Measurements from ENCODE around the gene SLC26A11.
"Not testable (repeated sequence)": the region's sequence is repeated elsewhere in the genome, so short reads cannot be mapped to it uniquely, and the experiment has no call there.

SLC26A11 gene

DNA sequence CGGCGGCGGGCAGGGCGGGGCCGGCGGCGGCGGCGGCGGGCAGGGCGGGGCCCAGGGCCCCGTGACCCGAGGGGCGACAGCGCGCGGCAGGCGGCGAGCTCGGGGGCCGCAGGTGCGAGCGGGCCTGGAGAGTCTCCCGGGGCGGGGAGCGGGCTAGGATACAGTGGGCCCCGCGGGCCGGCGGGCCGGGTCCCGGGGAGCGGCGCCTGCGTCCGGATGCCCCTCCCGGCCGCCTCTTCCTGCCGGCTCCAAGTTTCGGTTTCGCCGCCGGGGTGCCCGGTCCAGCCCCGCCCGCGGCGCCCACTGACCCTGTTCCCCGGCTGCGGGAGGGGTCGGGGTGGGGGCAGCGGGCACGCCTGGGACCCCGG is 40.5 kb downstream of the SLC26A11 start, which contains the start of gene RNF213:
Gene RNF213 (plus strand): TSS at position 62 of the 368 bp plus-strand sequence. CDS start 2,830 bp downstream, outside the sequence.
- DNase-seq (ENCODE audit: low read depth in 2 of 2), result no peak

DNA sequence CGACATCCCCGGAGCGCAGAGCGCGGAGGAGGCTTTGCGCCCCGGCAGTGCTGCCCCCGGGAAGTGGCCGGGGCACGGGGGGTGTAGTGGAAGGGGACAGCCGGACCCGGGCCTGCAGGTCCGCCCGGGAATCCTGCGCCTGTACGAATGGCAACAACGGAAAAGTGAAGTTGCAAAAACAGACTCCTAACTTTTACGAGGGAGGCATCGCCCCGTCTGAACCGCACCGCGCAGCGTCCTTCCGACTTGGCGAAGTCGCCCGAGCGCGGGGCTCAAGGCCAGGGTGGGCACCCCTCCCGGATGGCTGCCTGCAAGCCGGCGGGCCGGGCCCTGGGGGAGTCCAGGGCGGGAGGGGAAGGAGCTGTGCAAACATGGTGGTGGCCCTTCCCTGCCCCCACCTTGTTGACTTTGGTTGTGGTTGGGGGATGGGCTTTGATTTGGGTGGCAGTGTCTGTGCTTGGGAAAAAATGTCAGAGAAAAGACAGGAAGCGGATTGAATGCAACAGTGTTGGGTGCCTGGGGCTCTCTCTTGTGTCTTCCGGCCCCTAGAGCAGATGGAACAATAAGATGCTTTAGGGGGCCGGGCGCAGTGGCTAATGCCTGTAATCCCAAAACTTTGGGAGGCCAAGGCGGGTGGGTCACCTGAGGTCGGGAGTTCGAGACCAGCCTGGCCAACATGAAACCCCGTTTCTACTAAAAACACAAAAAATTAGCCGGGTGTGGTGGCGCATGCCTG is 41.1 kb downstream of the SLC26A11 start:
- DNase-seq (ENCODE audit: low read depth in 2 of 2), result peak in 1 of 2 experiments; percentile 23

DNA sequence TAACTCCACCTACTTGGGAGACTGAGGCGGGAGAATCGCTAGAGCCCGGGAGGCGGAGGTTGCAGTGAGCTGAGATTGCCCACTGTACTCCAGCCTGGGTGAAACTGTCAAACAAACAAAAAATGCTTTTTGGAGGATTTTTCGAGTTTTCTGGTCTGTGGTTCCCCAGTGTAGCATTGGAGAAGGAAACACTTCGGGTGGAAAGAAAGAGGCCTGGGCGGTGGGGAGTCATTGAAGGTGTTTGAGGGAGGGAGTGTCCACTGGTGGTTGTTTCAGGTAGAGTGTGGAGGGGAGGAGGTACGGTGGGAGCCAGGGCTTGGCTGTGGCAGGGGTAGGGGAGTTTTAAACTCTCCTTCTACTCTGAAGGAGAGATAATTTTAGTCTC is 41.7 kb downstream of the SLC26A11 start:
- DNase-seq (ENCODE audit: low read depth in 2 of 2), result no peak

DNA sequence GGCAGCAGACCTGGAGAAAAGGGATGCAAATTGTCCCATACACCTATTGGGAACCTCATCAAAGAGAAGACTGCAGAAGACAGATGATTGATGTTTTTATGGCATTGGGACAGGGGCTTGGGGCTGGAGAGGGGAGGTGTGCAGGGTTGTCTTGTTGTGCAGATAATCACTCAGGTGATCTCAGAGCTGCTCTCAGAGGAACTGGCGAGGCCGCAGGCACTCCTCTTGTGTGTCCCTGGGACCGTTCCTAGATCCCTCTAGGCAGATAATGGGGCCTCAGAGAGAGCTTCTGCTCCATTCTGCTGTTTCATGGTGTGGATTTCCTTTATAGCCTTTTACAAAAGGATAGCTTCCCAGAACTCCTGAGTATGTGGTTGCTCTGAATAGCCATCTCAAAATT is 42.1 kb downstream of the SLC26A11 start:
- no peak for DNase-seq (ENCODE audit: low read depth in 2 of 2)

DNA sequence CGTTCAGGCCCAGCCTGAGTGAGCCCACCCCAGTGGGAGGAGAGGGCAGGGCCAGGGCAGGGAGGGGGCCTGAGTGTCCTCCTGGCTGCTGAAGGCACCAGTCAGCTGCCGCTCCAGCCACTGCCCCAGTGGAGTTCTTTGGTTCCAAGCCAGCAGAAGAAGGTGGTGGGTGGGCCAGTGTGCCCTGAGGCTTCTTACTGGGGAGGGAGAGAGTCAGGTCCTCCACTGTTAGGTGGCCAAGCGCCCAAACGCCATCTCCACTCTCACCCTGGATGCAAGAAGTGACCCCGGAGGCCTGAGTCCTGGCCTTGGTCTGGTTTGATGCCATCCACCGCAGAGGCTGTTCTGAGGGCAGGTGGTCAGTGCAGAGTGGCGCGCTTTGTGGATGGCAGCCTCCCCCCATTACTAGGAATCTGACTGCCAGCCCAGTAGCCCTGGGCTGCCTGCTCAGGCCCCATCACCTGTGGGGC is 42.6 kb downstream of the SLC26A11 start:
- DNase-seq (ENCODE audit: low read depth in 2 of 2), result no peak

DNA sequence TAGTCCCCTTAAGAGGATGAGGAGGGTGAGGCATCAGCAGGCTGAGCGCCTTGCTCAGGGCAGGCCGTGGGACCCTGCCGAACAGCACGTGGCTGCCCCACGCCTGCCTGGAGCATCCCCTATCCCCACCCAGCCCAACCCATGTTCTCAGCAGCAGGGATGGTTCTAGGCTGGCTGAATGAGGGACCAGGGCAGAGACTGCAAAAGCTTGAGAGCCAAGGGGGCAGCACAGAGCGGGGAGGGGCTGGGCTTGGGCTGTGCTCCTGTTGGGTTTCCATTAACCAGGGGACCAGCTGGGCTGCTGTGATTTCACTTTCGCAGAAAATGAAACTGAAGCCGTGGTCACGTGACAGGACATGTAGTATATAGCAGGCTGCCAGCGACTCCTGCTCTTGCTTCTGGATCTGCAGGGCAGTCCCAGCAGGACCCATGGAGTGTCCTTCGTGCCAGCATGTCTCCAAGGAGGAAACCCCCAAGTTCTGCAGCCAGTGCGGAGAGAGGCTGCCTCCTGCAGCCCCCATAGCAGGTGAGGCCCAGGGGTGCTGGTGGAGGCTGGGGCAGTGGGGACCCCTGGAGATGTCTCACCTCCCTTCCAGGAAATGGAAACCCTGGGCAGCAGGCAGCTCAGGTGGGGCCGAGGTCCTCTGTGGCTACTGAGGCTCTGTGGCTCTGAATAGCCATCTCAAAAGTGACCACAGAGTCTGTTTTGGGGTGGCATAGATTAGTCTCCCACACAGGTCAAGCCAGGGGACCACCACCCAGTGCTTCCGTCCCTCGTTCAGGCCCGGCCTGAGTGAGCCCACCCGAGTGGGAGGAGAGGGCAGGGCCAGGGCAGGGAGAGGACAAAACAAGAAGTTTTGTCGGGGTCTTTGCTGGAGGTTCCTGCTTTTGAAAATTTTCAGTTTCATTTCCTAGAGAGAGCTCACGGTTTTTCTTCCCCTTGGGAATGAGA is 43.3 kb downstream of the SLC26A11 start:
- DNase-seq (ENCODE audit: low read depth in 2 of 2), result peak; percentile 47 to 52

DNA sequence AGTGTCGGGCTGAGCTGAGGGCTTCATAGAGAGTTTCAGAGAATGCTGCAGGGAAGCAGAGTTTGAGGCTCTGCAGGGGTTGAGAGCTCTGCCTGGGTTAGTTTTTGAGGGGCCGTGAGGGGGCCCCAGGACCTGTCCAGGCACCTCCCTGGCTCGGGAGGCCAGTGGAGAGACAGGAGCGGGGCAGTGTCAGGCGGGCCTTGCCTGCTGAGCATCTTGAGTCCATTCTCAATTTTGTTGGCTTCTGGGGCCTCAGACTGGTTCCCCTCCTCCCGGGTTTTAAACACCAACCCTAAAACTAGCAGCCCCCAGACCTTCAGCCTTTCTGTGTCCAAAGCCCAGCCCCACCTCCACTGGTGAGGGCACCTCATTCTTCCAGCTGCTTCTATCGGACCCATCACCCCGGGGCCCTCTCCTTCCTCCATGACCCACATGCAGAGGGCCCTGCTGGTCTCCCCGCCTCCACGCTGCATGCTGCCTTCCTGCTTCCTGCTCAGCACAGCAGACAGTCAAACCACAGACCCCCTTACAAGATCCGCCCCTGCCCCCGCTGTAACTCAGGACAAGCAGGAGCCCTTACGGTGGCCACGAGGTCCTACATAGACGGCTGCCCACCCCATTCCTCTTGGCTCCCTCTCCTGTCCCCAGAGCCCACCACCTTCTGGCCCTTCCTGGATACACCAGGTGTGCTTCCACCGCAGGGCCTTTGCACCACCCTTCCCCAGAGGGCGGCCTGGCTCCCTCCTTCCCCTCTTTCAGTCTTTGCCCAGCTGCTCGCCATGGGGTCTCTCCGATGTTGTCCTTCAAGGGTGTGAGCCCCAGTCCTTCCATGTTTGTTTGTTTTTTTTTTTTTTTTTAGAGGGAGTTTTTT is 44.2 kb downstream of the SLC26A11 start:
- DNase-seq (ENCODE audit: low read depth in 2 of 2), result no peak

DNA sequence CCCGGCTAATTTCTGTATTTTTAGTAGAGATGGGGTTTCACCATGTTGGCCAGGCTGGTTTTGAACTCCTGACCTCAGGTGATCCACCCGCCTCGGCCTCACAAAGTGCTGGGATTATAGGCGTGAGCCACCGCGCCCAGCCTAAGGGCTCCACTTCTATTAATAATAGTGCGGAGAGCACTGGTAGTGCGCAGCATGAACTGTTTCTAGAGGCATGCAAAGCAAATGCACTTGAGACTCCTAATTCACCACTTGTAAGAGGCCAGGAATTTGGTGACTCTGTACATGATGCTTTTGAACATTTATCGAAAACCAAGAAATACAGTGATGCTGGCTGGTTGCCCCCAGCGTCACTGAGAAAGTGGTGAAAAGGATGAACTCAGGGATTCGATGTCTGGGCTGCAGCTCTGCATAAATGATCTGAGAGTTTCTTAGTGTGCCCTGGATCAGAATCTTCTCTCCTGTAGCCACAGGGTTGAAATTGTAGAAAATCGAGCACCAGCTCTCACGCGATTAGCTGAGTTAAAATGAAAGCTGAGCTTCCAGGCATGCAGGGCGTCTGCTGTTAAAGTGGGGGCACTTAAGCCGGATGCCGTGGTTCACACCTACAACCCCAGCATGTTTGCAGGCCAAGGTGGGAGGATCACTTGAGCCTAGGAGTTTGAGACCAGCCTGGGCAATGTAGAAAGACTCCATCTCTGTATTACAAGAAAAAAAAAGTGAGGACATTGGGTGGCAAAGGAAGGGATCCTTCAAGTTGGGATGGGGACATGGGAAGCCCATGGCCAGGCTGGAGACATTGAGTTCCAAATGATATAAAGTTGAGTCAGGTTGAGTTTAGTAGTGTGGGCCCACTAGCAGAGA is 45.2 kb downstream of the SLC26A11 start:
- no peak for DNase-seq (ENCODE audit: low read depth in 2 of 2)

DNA sequence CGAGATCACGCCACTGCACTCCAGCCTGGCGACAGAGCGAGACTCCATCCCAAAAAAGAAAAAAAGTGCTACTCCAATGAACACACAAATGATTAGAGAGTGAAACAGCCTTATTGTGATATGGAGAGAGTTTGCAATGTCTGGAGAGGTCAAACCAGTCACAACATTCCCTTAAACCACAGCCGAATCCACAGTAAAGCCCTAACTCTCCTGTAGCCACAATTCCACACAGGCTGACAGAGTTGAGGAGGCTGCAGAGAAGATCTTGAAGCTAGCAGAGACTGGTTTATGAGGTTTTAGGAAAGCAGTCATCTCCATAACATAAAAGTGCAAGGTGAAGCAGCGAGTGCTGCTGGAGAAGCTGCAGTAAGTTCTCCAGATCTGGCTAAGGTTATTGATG is 47.2 kb downstream of the SLC26A11 start:
- DNase-seq (ENCODE audit: low read depth in 2 of 2), result no peak

DNA sequence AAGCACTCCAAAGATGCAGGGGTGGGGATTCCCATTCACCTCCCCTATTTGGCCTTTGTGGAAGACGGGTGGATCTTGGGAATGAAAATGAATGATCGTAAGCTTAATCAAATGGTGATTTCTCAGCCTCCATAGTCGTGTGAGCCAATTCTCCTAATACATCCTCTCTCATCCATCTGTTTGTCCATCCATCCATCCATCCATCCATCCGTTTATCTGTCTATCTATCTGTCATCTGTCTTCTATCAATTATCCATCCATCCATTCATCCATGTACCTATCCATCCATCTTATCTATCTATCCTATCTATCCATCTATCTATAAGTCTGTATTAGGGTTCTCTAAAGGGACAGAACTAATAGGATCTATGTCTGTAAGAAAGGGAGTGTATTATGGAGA is 48.2 kb downstream of the SLC26A11 start:
- no peak for DNase-seq (ENCODE audit: low read depth in 2 of 2)

DNA sequence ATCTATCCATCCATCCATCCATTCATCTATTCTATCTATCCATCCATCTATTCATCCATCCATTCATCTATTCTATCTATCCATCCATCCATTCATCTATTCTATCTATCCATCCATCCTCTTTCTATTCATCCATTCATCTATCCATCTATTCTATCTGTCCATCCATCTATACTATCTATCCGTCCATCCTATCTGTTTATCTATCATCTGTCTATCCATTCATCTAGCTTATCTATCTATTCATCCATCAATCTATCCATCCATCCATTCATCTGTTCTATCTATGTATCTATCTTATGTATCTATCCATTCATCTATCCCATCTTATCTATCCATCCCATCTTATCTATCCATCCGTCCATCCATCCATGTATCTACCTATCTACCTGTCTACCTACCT is 49.2 kb downstream of the SLC26A11 start:
- no peak for DNase-seq (ENCODE audit: low read depth in 2 of 2)

DNA sequence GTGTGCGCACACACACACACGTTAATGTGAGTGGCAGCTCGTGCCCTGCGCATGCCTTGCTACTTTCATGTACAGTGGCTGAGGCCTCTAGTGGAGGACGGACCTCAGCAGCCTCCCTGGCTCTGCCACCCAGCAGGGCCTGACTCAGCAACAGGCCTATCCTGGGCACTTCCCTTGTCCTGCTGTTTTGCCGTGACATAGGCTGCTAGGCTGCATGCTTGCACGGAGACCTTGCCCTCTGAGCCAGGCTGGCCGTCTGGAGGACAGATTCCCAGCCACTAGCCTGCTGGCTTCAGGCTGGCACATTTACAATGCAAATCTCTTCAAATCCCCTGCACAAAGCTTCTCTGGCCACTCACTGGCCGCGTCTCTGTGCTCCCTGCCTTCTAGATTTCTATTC is 49.9 kb downstream of the SLC26A11 start:
- no peak for DNase-seq (ENCODE audit: low read depth in 2 of 2)

DNA sequence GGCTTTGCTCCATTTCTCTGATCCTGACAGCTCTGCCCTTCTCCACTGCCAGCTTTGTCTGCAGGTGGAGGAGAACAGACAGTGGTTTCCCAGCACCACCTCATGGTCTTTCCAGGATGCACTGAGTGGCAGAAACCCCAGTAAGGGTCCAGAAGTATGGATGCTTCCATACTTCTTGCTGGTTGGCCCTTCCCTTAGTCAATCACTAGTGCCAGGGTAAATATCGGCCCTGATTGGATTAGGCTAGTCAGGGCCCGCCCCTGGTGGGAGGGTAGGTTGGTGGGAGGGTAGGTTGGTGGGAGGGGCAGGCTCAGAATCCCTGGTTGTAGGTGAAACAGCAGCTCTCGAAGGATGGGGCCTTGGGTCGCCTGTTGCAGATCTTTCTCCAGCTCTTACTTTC is 50.6 kb downstream of the SLC26A11 start:
- DNase-seq (ENCODE audit: low read depth in 2 of 2), result no peak

DNA sequence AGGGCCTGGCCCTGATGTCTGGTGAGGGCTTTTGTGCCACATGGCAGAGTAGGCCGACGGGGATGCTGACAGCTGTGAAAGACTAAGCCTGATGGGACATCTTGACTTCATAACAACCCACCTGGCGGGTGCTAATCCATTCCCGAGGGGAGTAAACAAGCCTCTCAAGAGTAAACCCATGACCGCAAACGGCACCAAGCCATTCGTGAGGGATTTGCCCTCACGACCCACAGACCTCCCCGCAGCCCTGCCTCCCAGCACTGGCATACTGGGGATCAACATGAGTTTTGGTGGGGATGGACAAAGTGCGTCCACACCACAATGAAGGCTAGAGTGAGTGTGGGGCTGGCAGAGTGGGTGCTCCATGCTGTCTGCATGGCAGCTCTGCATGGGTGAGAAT is 52.1 kb downstream of the SLC26A11 start:
- no peak for DNase-seq (ENCODE audit: low read depth in 2 of 2)

DNA sequence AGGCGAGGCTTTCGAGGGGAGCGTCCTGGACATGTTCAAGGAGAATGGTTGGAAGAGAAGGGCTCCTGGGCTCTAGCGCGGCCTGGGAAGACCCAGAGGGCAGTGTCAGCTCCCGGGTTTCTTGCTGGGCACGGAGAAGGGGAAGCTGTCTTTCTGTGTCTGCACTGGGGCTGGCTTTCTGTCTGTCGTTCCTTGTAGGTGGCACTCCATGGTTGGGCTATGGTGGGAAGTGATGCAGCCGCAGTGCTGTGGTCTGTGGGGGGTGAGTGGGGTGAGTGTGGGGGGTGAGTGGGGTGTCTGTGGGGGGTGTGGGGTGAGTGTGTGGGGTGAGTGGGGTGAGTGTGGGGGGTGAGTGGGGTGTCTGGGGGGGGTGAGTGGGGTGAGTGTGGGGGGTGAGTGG is 54.1 kb downstream of the SLC26A11 start:
- no peak for DNase-seq (ENCODE audit: low read depth in 2 of 2)

DNA sequence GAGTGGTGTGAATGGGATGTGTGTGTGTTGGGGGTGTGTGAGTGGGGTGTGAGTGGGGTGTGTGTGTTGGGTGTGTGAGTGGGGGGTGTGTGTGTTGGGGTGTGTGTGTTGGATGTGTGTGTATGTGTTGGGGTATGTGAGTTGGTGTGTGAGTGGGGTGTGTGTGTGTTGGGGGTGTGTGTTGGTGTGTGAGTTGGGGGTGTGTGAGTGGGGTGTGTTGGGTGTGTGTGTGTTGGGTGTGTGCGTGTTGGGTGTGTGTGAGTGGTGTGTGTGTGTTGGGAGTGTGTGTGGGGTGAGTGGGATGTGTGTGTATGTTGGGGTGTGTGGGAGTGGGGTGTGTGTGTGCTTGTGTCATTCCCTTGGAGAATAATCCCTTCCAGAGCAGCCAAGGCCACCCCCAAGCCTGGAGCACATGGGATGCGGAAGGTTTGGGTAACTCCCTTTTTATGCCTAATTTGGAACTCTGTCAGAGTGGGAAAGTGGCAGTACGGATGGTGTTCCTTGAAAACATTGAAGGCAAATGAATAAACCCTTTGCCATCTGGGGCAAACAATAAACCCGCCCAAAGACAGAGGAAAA is 54.7 kb downstream of the SLC26A11 start:
- DNase-seq (ENCODE audit: low read depth in 2 of 2), result no peak

DNA sequence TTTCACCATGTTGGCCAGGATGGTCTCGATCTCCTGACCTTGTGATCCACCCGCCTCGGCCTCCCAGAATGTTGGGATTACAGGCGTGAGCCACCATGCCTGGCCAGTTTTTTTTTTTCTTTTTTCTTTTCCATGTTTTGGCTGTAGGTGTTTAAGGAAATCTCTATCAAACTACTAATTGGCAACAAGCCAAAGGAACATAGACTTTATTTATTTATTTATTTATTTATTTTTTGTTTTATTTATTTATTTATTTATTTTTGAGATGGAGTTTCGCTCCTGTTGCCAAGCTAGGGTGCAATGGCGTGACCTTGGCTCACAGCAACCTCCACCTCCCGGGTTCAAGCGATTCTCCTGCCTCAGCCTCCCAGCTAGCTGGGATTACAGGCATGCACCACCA is 55.6 kb downstream of the SLC26A11 start:
- not testable (repeated sequence) for DNase-seq (ENCODE audit: low read depth in 2 of 2)

DNA sequence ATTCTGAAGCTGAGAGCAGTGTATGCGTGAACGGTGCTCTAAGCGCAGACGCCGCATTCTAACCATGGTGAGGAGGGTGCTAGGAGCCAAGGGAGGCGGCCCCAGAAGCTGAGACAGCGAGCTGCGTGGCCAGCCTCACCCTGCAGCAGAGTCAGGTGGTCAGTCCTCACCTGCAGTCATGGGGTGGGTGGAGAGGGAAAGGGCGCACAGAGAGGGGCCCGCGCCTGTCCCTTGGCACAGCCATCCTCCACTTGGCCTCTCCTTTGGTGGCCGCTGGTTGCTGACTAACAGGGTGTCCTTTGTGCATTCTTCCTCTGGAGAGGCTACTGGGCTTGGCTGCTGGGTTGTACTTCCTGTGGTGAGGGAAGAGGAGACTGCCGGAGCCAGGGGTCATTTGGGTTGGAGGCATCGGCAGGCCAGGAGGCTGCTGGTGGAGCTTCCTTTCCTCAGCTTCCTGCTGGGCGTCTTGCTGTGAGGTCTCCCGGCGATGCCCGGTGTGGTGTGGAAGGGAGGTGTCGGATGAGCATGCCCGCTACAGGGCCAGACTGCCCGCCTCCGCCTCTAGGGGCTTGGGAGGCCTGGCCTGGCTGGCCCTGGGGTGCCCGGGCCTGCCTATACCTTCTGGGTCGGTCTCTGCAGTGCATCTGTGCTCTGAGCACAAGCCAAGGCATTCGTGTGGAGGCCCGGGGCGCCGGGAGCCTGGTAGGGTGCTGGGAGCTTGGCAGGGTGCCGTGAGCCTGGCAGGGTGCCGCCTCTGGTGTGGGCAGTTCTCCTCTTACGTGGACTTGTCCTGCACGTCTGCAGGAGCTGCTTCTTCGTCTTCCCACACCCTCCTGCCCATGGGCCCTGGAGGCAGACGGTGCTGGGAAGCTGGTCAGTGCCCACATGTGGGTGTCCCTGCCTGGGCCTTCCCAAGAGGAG is 57.8 kb downstream of the SLC26A11 start:
- DNase-seq (ENCODE audit: low read depth in 2 of 2), result no peak

DNA sequence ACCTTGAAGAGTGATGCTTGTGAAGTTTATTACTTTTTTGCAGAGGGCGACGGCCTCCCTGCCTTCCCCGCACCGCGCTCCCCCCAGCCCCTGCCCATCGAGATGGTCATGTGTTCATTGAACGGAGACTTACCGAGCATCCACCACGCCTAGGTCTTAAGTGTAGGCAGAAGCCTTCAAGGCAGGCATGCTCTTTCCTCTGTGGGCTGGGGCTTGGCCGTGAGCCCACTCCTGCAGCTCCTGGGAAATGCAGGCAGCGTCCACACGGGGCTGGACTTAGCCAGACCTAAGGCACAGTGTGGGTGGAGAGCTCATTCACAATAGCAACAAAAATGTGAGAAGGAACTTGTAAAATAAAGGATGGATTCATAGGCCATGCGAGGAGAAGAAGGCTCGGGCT is 59.7 kb downstream of the SLC26A11 start:
- DNase-seq (ENCODE audit: low read depth in 2 of 2), result no peak
